GM19351 (cell line): Measurements from ENCODE around the gene TUBGCP3.
"Not testable (repeated sequence)": the region's sequence is repeated elsewhere in the genome, so short reads cannot be mapped to it uniquely, and the experiment has no call there.

ENCODE experiments used
- ATAC-seq: cut with Tn5 transposase; IDR thresholded peaks from one replicate; pipeline ENCODE4 v1.9.1; 2021; ENCODE audit warnings: mild to moderate bottlenecking, moderate library complexity; ENCODE audit not compliant: unreplicated experiment

TUBGCP3 gene

GRCh38 chr13:112532837-112533745 is 54.9 kb downstream of the TUBGCP3 start:
- ATAC-seq: no peak

GRCh38 chr13:112531263-112531794 is 56.6 kb downstream of the TUBGCP3 start:
- ATAC-seq: no peak

GRCh38 chr13:112530861-112531260 is 57.1 kb downstream of the TUBGCP3 start:
- ATAC-seq: no peak

- no peak for ATAC-seq
Measured at GRCh38 chr13:112529216-112529615, 58.7 kb downstream of the TUBGCP3 start.

GRCh38 chr13:112526146-112526853 is 61.7 kb downstream of the TUBGCP3 start:
- ATAC-seq: no peak

- ATAC-seq: no peak
Measured at GRCh38 chr13:112525356-112525945, 62.5 kb downstream of the TUBGCP3 start.

- ATAC-seq: no peak
Measured at GRCh38 chr13:112522578-112522977, 65.4 kb downstream of the TUBGCP3 start.

- no peak for ATAC-seq
Measured at GRCh38 chr13:112521073-112521685, 66.8 kb downstream of the TUBGCP3 start.

- no peak for ATAC-seq
Measured at GRCh38 chr13:112519517-112520060, 68.4 kb downstream of the TUBGCP3 start.

GRCh38 chr13:112516218-112516617 is 71.7 kb downstream of the TUBGCP3 start:
- ATAC-seq: no peak

- ATAC-seq: no peak
Measured at GRCh38 chr13:112513761-112514160, 74.2 kb downstream of the TUBGCP3 start.

GRCh38 chr13:112510987-112511685 is 76.8 kb downstream of the TUBGCP3 start:
- no peak for ATAC-seq

GRCh38 chr13:112510002-112510780 is 77.8 kb downstream of the TUBGCP3 start:
- ATAC-seq: peak; percentile 73

GRCh38 chr13:112509190-112509589 is 78.8 kb downstream of the TUBGCP3 start:
- ATAC-seq: no peak

GRCh38 chr13:112506046-112506445 is 81.9 kb downstream of the TUBGCP3 start:
- no peak for ATAC-seq

- ATAC-seq: no peak
Measured at GRCh38 chr13:112496166-112496565, 91.8 kb downstream of the TUBGCP3 start.

GRCh38 chr13:112495465-112495864 is 92.5 kb downstream of the TUBGCP3 start:
- ATAC-seq: no peak

GRCh38 chr13:112489199-112489598 is 98.8 kb downstream of the TUBGCP3 start:
- no peak for ATAC-seq

- not testable (repeated sequence) for ATAC-seq
Measured at GRCh38 chr13:112488343-112489050, 99.5 kb downstream of the TUBGCP3 start.
